Left ventricle myocardium inferior (tissue), 1 donor: ENCODE data around the gene MBLAC1. TPM values are rescaled to one million over a fixed set of nuclear protein-coding genes. Genes with fewer than 3 reads are reported as not detected.

Experiments
- DNase-seq: peaks from one replicate; pipeline ENCODE4 v3.0.0-alpha.2; 2020
- H3K27ac ChIP-seq: fragments of 200-600 bp; replicated peaks from 2 replicates; pipeline ENCODE4 v1.8.0; 2021
- H3K27me3 ChIP-seq: fragments of 200-600 bp; 2 replicates; pipeline ENCODE4 v1.8.0; 2021; ENCODE audit warnings: low read depth
- H3K36me3 ChIP-seq: fragments of 200-600 bp; 2 replicates; pipeline ENCODE4 v1.8.0; 2021
- H3K4me1 ChIP-seq: fragments of 200-600 bp; 2 replicates; pipeline ENCODE4 v1.8.0; 2021
- H3K4me3 ChIP-seq: fragments of 200-600 bp; 2 replicates; pipeline ENCODE4 v1.8.0; 2021; ENCODE audit warnings: mild to moderate bottlenecking, moderate library complexity
- H3K9me3 ChIP-seq: fragments of 200-600 bp; replicated peaks from 2 replicates; pipeline ENCODE4 v1.8.0; 2021
- CTCF ChIP-seq: fragments of 200-600 bp; IDR thresholded peaks from 2 replicates; pipeline ENCODE4 v1.8.0; 2021; ENCODE audit warnings: antibody characterized with exemption, mild to moderate bottlenecking, borderline replicate concordance
- intact Hi-C: fragments of 100-400 bp; cut with micrococcal nuclease; formaldehyde crosslinking; loops from one replicate; pipeline ENCODE4 v1.11.0; 2022
- total RNA-seq: library from RNA; stranded (reverse); fragmentation: NEBNext Ultra II Directional; extraction: Animal tissue kit (Norgen Biotek cat#: 25700); gene quantifications from one replicate; pipeline ENCODE4 v1.2.1, GENCODE V29; 2021
- donor health status: DM: no; HTN: yes; CAD: no; lungs with severe emphysema.

Gene MBLAC1
- total RNA-seq, 1 donor from 2014 or later = 2.0 TPM

DNA sequence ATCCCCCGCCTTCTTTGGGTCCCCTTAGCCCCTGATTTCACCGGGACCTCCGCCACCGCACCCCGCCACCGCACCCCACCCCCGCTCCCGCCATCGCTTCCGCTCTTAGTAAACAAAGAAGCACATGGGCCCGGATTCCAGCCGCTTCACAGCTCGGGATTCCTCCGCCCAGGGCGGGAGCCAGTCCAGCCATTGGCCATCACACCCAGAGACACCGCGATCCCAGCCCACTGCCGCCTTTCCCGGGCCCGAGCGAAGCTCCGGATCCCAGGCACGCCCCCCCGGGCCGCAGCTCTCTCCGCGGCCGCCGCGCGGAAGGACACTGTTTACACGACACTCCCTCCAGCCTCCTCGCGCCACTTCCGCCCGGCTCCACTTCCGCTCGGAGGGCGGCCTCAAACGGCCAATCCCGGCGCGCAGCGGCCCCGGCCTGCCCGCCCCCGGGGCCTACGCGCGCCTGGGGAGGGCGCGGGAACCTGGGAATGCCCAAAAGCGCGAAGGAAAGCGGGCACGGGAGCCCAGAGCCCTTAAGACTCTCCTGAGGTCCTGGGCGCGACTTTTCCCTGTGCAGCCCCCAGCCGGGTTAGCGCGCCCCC, 26.2 kb upstream of the MBLAC1 start:
- DNase-seq = peak; percentile 92
- Histone ChIP-seq H3K4me1 (peaks cover 37% of the 10 kb centered on the region), H3K27ac (peak overlapping the region; percentile 97), H3K4me3 (peak overlapping the region; percentile 89), H3K27me3 (no peaks in the 10 kb centered on the region), H3K36me3 (peaks cover 65% of the 10 kb centered on the region), H3K9me3 (no peaks in the 10 kb centered on the region)
- intact Hi-C loops = no loop called here
- TF ChIP-seq CTCF = no peak

GRCh38 chr7:100101016-100101862, 25.5 kb upstream of the MBLAC1 start, which contains the start of the genes AP4M1 and MCM7:
AP4M1 (plus strand) TSS chr7:100101643; CDS start chr7:100101715, 72 bp downstream.
MCM7 (minus strand) TSS chr7:100101397; CDS start chr7:100101294, 103 bp downstream.
- H3K36me3 ChIP-seq = peaks cover 65% of the 10 kb centered on the region
- peaks cover 37% of the 10 kb centered on the region for H3K4me1 ChIP-seq
- TF ChIP-seq CTCF = no peak
- peak; percentile 99 for DNase-seq
- peak within 1 kb of the TSS; percentile 97 for H3K27ac ChIP-seq
- H3K4me3 ChIP-seq = peak within 1 kb of the TSS; percentile 89
- no peaks in the 10 kb centered on the region for H3K9me3 ChIP-seq
- intact Hi-C loops = no loop called here
- no peaks in the 10 kb centered on the region for H3K27me3 ChIP-seq

GRCh38 chr7:100102950-100103840, 23.6 kb upstream of the MBLAC1 start:
- no peak for TF ChIP-seq CTCF
- intact Hi-C loops = no loop called here
- DNase-seq = no peak
- Histone ChIP-seq H3K27ac (no peak overlapping the region), H3K4me3 (no peak overlapping the region), H3K36me3 (peaks cover 65% of the 10 kb centered on the region), H3K27me3 (no peaks in the 10 kb centered on the region), H3K4me1 (peaks cover 37% of the 10 kb centered on the region), H3K9me3 (no peaks in the 10 kb centered on the region)

DNA sequence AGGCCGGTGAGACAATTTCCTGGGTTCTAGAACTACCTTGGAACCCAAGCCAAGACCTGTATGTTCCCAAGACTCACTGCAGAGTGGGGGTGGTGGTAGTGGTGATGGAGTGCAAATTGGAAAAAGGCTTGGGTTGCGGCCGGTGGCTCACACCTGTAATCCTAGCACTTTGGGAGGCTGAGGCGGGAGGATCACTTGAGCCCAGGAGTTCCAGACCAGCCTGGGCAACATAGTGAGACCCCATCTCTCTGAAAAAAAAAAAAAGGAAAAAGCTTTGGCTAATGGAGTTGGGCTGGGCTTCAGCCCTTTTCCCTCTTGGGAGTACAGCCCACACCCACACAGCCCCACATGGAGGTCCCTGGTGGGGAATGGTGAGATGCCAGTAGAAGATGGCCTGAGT, 21.2 kb upstream of the MBLAC1 start:
- H3K27me3 ChIP-seq = no peaks in the 10 kb centered on the region
- peaks cover 18% of the 10 kb centered on the region for H3K4me1 ChIP-seq
- intact Hi-C loops = no loop called here
- no peak overlapping the region for H3K4me3 ChIP-seq
- H3K9me3 ChIP-seq = no peaks in the 10 kb centered on the region
- peaks cover 75% of the 10 kb centered on the region for H3K36me3 ChIP-seq
- no peak for DNase-seq
- no peak overlapping the region for H3K27ac ChIP-seq
- TF ChIP-seq CTCF = no peak

DNA sequence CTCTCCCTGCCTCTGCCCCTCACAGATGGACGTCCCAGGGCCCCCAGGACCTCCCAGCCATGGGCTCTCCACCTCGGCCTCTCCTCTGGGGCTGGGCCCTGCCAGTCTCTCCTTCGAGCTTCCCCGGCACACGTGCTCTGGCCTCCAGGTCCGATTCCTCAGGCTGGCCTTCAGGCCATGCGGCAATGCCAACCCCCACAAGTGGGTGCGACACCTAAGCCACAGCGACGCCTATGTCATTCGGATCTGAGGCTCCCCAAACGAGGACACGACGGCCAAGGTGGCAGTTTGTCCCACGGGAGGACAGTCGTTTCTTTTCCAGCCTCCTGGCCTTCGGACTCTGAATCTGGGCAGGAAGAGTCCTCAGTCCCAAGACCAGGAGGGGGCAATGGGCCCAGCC, 20.1 kb upstream of the MBLAC1 start:
- TF ChIP-seq CTCF = no peak
- H3K9me3 ChIP-seq = no peaks in the 10 kb centered on the region
- H3K27me3 ChIP-seq = no peaks in the 10 kb centered on the region
- DNase-seq = no peak
- intact Hi-C loops = no loop called here
- peaks cover 86% of the 10 kb centered on the region for H3K36me3 ChIP-seq
- H3K4me1 ChIP-seq = peaks cover 10% of the 10 kb centered on the region
- no peak overlapping the region for H3K27ac ChIP-seq
- H3K4me3 ChIP-seq = no peak overlapping the region
